ENCODE measurements around the gene HMGXB3.

Gene HMGXB3

DNA sequence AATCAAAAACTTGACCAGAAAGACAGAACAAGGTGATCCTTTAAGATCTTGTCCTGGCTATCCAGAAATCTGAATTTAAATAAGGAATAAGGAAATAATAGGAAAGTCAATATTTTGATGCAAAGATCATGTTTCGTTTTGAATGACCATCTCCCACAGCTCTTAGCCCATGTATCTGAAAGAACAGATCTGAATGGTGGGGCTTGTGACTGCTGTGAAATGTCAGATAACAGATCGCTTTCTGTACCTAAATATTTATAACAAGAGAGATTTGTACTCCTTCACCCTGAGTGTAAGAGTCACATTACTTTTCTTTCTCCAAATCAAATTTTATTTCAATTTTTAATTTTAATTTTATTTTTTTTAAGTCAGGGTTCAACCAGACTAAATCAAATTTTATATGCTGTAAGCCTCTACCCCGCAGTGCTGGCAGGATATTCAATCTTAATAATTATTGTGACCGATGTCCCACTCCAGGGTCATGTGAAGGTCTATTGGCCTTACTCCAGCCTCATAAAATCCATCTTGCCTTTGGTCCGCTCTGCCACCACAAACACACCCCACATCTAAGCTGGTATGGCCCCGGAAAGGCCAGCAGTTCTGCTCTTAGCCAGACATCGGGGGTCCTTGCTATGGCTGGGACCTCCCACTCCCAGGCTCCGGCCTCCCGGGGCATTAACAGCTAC lies 47.0 kb upstream of the HMGXB3 start:
- no peaks in the 10 kb centered on the region for H4K20me1 ChIP-seq (ENCODE audit: low read depth, low read length)
- H3K9me2 ChIP-seq (replicated peaks; ENCODE audit: insufficient read depth, low read length): no peaks in the 10 kb centered on the region
- H3K79me2 ChIP-seq (ENCODE audit: insufficient read depth, low read length): no peaks in the 10 kb centered on the region
- no peaks in the 10 kb centered on the region for H3K27me3 ChIP-seq (ENCODE audit: low read length)
- H3K9me3 ChIP-seq (ENCODE audit: insufficient read depth, low read length): no peaks in the 10 kb centered on the region
- no peak overlapping the region for H2AFZ ChIP-seq (ENCODE audit: low read depth, low read length, severe bottlenecking)
- no peak overlapping the region for H3K9ac ChIP-seq (ENCODE audit: low read length)
- no peak overlapping the region for H3K4me2 ChIP-seq (ENCODE audit: low read depth, low read length, poor library complexity, severe bottlenecking)
- no peaks in the 10 kb centered on the region for H3F3A ChIP-seq (ENCODE audit: insufficient read depth)
- no peak overlapping the region for H3K27ac ChIP-seq (ENCODE audit: low read depth, low read length)
- H3K4me3 ChIP-seq (ENCODE audit: insufficient read depth, low read length, poor library complexity, severe bottlenecking): no peak overlapping the region
- H3K36me3 ChIP-seq (ENCODE audit: low read length): no peaks in the 10 kb centered on the region
- no peak for TF ChIP-seq EZH2phosphoT487 (conservative IDR thresholded peaks at IDR 0.05; ENCODE audit: low read length)

DNA sequence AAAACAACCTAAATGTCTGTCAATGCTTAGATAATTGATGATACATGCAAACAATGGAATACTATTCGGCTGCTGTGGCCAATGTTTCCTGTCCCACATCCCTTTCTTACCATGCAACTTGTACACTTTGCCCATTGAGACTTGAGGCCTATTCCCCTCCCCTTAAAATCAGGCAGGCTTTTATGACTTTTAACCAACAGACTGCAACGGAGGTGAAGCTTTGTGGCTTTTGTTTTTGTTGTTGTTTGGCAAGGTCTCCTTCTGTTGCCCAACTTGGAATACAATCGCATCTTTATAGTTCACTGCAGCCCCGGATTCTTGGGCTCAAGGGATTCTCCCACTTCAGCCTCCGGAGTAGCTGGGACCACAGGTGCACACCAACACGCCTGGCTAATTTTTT lies 45.7 kb upstream of the HMGXB3 start:
- no peaks in the 10 kb centered on the region for H3K9me3 ChIP-seq (ENCODE audit: insufficient read depth, low read length)
- H3K36me3 ChIP-seq (ENCODE audit: low read length): no peaks in the 10 kb centered on the region
- no peaks in the 10 kb centered on the region for H3K9me2 ChIP-seq (replicated peaks; ENCODE audit: insufficient read depth, low read length)
- H3K4me2 ChIP-seq (ENCODE audit: low read depth, low read length, poor library complexity, severe bottlenecking): no peak overlapping the region
- no peak overlapping the region for H3K27ac ChIP-seq (ENCODE audit: low read depth, low read length)
- H3K27me3 ChIP-seq (ENCODE audit: low read length): no peaks in the 10 kb centered on the region
- H3K9ac ChIP-seq (ENCODE audit: low read length): no peak overlapping the region
- H2AFZ ChIP-seq (ENCODE audit: low read depth, low read length, severe bottlenecking): no peak overlapping the region
- no peaks in the 10 kb centered on the region for H4K20me1 ChIP-seq (ENCODE audit: low read depth, low read length)
- TF ChIP-seq, protein P1, sequence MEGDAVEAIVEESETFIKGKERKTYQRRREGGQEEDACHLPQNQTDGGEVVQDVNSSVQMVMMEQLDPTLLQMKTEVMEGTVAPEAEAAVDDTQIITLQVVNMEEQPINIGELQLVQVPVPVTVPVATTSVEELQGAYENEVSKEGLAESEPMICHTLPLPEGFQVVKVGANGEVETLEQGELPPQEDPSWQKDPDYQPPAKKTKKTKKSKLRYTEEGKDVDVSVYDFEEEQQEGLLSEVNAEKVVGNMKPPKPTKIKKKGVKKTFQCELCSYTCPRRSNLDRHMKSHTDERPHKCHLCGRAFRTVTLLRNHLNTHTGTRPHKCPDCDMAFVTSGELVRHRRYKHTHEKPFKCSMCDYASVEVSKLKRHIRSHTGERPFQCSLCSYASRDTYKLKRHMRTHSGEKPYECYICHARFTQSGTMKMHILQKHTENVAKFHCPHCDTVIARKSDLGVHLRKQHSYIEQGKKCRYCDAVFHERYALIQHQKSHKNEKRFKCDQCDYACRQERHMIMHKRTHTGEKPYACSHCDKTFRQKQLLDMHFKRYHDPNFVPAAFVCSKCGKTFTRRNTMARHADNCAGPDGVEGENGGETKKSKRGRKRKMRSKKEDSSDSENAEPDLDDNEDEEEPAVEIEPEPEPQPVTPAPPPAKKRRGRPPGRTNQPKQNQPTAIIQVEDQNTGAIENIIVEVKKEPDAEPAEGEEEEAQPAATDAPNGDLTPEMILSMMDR (IDR thresholded peaks at IDR 0.05; ENCODE audit: insufficient read depth, low read length, poor library complexity, severe bottlenecking): no peak
- no peak for TF ChIP-seq EZH2phosphoT487 (conservative IDR thresholded peaks at IDR 0.05; ENCODE audit: low read length)
- H3K79me2 ChIP-seq (ENCODE audit: insufficient read depth, low read length): no peaks in the 10 kb centered on the region
- H3F3A ChIP-seq (ENCODE audit: insufficient read depth): peaks cover 7% of the 10 kb centered on the region; the same call in 1 of the 2 replicates
- H3K4me3 ChIP-seq (ENCODE audit: insufficient read depth, low read length, poor library complexity, severe bottlenecking): no peak overlapping the region

DNA sequence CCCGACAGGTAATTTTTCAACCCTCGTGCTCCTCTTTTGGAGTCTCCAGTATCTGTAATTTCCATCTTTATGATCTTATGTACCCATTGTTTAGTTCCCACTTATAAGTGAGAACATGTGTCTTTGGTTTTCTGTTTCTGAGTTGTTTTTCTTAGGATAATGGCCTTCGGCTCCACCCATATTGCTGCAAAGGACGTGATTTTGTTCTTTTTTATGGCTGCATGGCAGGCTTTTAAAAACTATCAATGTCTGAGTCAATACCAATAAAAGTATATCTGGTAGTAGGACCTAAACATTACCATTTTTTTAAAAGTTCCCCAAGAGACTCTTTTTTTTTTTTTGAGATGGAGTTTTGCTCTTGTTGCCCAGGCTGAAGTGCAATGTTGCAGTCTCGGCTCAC lies 43.9 kb upstream of the HMGXB3 start:
- TF ChIP-seq EZH2phosphoT487 (conservative IDR thresholded peaks at IDR 0.05; ENCODE audit: low read length): no peak
- TF ChIP-seq, protein P1 (IDR thresholded peaks at IDR 0.05; ENCODE audit: insufficient read depth, low read length, poor library complexity, severe bottlenecking): no peak
- no peaks in the 10 kb centered on the region for H3K27me3 ChIP-seq (ENCODE audit: low read length)
- no peak overlapping the region for H3K9ac ChIP-seq (ENCODE audit: low read length)
- no peaks in the 10 kb centered on the region for H3K9me2 ChIP-seq (replicated peaks; ENCODE audit: insufficient read depth, low read length)
- peaks cover 13% of the 10 kb centered on the region for H3F3A ChIP-seq (ENCODE audit: insufficient read depth)
- no peak overlapping the region for H3K4me2 ChIP-seq (ENCODE audit: low read depth, low read length, poor library complexity, severe bottlenecking)
- no peaks in the 10 kb centered on the region for H4K20me1 ChIP-seq (ENCODE audit: low read depth, low read length)
- no peaks in the 10 kb centered on the region for H3K36me3 ChIP-seq (ENCODE audit: low read length)
- H3K79me2 ChIP-seq (ENCODE audit: insufficient read depth, low read length): no peaks in the 10 kb centered on the region
- no peak overlapping the region for H3K27ac ChIP-seq (ENCODE audit: low read depth, low read length)
- no peak overlapping the region for H3K4me3 ChIP-seq (ENCODE audit: insufficient read depth, low read length, poor library complexity, severe bottlenecking)
- H3K9me3 ChIP-seq (ENCODE audit: insufficient read depth, low read length): no peaks in the 10 kb centered on the region
- H2AFZ ChIP-seq (ENCODE audit: low read depth, low read length, severe bottlenecking): no peak overlapping the region

DNA sequence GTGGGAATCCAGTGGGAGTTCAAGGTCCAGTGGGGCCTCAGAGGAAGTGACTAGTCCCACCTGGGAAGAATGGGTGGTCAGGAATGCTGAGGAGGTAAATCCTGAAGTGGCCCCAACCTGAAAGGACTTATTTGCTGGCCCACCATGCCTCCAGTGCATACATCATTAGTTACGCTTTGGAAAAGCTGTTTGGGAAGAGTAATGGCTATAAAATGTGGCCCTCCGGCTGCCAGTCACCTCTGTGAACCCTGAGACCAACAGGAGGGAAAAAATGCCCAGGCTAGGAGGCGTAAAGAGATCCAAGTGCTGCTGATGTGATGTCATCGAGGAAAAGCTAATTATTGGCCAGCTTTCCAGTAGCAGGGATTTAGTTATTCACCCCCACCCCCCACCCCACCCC lies 42.7 kb upstream of the HMGXB3 start:
- Histone ChIP-seq H3K4me3 (ENCODE audit: insufficient read depth, low read length, poor library complexity, severe bottlenecking) (no peak overlapping the region), H4K20me1 (ENCODE audit: low read depth, low read length) (no peaks in the 10 kb centered on the region), H3K27ac (ENCODE audit: low read depth, low read length) (no peak overlapping the region), H3K79me2 (ENCODE audit: insufficient read depth, low read length) (no peaks in the 10 kb centered on the region), H3K27me3 (ENCODE audit: low read length) (no peaks in the 10 kb centered on the region), H3K36me3 (ENCODE audit: low read length) (no peaks in the 10 kb centered on the region), H3K9me2 (replicated peaks; ENCODE audit: insufficient read depth, low read length) (no peaks in the 10 kb centered on the region), H3K9me3 (ENCODE audit: insufficient read depth, low read length) (no peaks in the 10 kb centered on the region), H3F3A (ENCODE audit: insufficient read depth) (peaks cover 18% of the 10 kb centered on the region), H3K9ac (ENCODE audit: low read length) (no peak overlapping the region), H2AFZ (ENCODE audit: low read depth, low read length, severe bottlenecking) (no peak overlapping the region), H3K4me2 (ENCODE audit: low read depth, low read length, poor library complexity, severe bottlenecking) (no peak overlapping the region)
- TF ChIP-seq EZH2phosphoT487 (conservative IDR thresholded peaks at IDR 0.05; ENCODE audit: low read length): no peak
- TF ChIP-seq, protein P1 (IDR thresholded peaks at IDR 0.05; ENCODE audit: insufficient read depth, low read length, poor library complexity, severe bottlenecking): no peak
